Measurements from ENCODE around the gene AP1S3.
"Not testable (repeated sequence)": the region's sequence is repeated elsewhere in the genome, so short reads cannot be mapped to it uniquely, and the experiment has no call there.

AP1S3 gene

GRCh38 chr2:223764796-223765195 lies 72.6 kb downstream of the AP1S3 start:
- CTCF ChIA-PET = interaction anchor here (0.8 kb wide), 2 partner anchors 11 to 72 kb away, joined by 3 read pairs; no protein-coding TSS in a partner anchor
- POLR2A ChIA-PET = no interaction called here
- no peak for TF ChIP-seq CTCF (IDR thresholded peaks at IDR 0.05; ENCODE audit: insufficient read depth, low read length, missing control alignments)

GRCh38 chr2:223762853-223763252 lies 74.5 kb downstream of the AP1S3 start:
- ChIA-PET POLR2A (no interaction called here), CTCF (interaction anchor here (0.7 to 1.0 kb wide), 4 partner anchors 14 to 337 kb away, joined by 3 to 4 read pairs (median 4); no protein-coding TSS in a partner anchor)
- no peak overlapping the region for H3K4me3 ChIP-seq (ENCODE audit: low read depth, low read length)
- TF ChIP-seq CTCF (IDR thresholded peaks at IDR 0.05; ENCODE audit: insufficient read depth, low read length, missing control alignments) = no peak
- peak; percentile 38 for DNase-seq (ENCODE audit: low read depth, low spot score)

More at GRCh38 chr2:223764796-223765195, 72.6 kb downstream of the AP1S3 start:
- DNase-seq (ENCODE audit: low read depth, low spot score) = no peak
- no peak overlapping the region for H3K4me3 ChIP-seq (ENCODE audit: low read depth, low read length)

GRCh38 chr2:223761746-223762145 lies 75.6 kb downstream of the AP1S3 start:
- POLR2A ChIA-PET; H3K4me3 ChIP-seq (ENCODE audit: low read depth, low read length); DNase-seq (ENCODE audit: low read depth, low spot score): not testable (repeated sequence)
- CTCF ChIA-PET = interaction anchor here (1.3 kb wide), 1 partner anchor 11 kb away, joined by 3 read pairs; no protein-coding TSS in a partner anchor

GRCh38 chr2:223760838-223761502 lies 76.4 kb downstream of the AP1S3 start:
- no peak overlapping the region for H3K4me3 ChIP-seq (ENCODE audit: low read depth, low read length)
- peak; percentile 61 for DNase-seq (ENCODE audit: low read depth, low spot score)
- TF ChIP-seq CTCF (IDR thresholded peaks at IDR 0.05; ENCODE audit: insufficient read depth, low read length, missing control alignments) = no peak
- CTCF ChIA-PET = interaction anchor here (0.9 to 1.3 kb wide), 3 partner anchors 12 to 514 kb away, joined by 3 to 5 read pairs (median 3); no protein-coding TSS in a partner anchor
- POLR2A ChIA-PET = no interaction called here

GRCh38 chr2:223759569-223760430 lies 77.6 kb downstream of the AP1S3 start:
- ChIA-PET CTCF (interaction anchor here (1.2 kb wide), 1 partner anchor 38 kb away, joined by 5 read pairs; no protein-coding TSS in a partner anchor), POLR2A (no interaction called here)
- H3K4me3 ChIP-seq (ENCODE audit: low read depth, low read length) = no peak overlapping the region
- DNase-seq (ENCODE audit: low read depth, low spot score) = no peak
- TF ChIP-seq CTCF (IDR thresholded peaks at IDR 0.05; ENCODE audit: insufficient read depth, low read length, missing control alignments) = no peak

GRCh38 chr2:223758131-223758840 lies 79.1 kb downstream of the AP1S3 start:
- CTCF ChIA-PET = interaction anchor here (1.4 kb wide), 1 partner anchor 31 kb away, joined by 3 read pairs; no protein-coding TSS in a partner anchor
- POLR2A ChIA-PET = no interaction called here
- no peak for TF ChIP-seq CTCF (IDR thresholded peaks at IDR 0.05; ENCODE audit: insufficient read depth, low read length, missing control alignments)
- DNase-seq (ENCODE audit: low read depth, low spot score) = no peak
- H3K4me3 ChIP-seq (ENCODE audit: low read depth, low read length) = no peak overlapping the region
